Measurements from ENCODE around the gene GDPD5. TPM values are rescaled to one million over a fixed set of nuclear protein-coding genes. Genes with fewer than 3 reads are reported as not detected.

Gene GDPD5
- total RNA-seq, 1 experiment from 2014 or later: 7.8 TPM

DNA sequence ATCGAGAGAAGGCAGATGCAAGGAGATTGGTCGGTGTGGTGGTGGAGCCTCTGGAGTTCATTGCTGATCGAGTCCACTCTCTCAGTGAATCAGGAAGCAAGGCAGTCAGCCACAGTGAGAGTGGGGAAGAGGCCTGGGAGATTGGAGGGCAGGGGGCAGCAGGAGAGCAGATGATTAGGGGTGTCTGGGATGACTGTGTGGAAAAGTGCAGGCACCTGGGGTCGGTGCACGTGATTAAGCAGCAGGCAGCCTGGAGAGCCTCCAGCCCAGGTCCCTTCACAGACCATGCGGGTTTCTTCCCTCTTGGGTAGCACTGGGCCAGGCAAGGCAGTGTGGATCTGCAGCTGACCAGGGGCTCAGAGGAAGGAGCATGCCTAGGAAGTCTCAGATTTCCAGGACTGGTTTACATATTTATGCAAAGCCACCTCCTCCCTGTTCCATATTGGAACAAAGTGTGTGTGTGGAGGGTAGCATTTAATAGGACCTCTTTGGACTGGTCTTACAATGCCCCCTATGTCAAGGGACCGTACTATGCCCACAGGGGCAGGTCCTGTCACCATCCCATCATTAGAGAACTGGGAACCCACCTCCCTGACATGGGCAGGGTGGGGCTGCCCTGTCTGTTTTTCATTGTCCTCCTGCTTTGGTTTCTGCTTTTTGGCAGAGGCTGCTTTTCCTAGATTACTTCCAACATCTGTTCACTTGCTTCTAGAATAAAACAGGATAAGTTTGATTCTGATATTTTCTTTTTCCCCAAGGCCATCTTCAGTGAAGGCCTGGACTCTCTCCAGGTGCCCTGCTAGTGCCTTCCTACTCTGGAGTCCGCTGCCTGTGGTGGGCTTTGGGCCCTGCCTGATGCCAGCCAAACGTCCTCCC lies 14.0 kb upstream of the GDPD5 start:
- no peak overlapping the region for H3K18ac ChIP-seq (ENCODE audit: insufficient read length, low read depth, low read length)

More for the DNA sequence above, 14.0 kb upstream of the GDPD5 start:
- Mint-ChIP-seq H3K9me3 (no peaks in the 10 kb centered on the region), H3K4me3 (no peak overlapping the region), H3K4me1 (peaks cover 10 to 16% of the 10 kb centered on the region in 2 experiments), H3K36me3 (ENCODE audit: insufficient read depth in 1 of 3, low read depth in 3 of 3) (no peaks in the 10 kb centered on the region), H3K27me3 (ENCODE audit: low read depth) (peaks cover 6% of the 10 kb centered on the region), H3K27ac (peak overlapping the region in 1 of 3 experiments; percentile 11; a peak in 3 of 7 replicates)
- Histone ChIP-seq H2AK5ac (ENCODE audit: insufficient read length, low read length) (no peak overlapping the region), H3K27ac (ENCODE audit: insufficient read length, low read depth, low read length) (no peak overlapping the region), H3K4ac (ENCODE audit: low read depth, low read length) (no peak overlapping the region), H3K23me2 (ENCODE audit: insufficient read length, low read depth, low read length, poor library complexity, severe bottlenecking) (no peaks in the 10 kb centered on the region), H4K91ac (ENCODE audit: insufficient read length, low read depth, low read length) (no peak overlapping the region), H3K4me1 (ENCODE audit: insufficient read depth, low read length) (no peaks in the 10 kb centered on the region), H3K9ac (ENCODE audit: extremely low read depth, insufficient read length, low read length) (no peak overlapping the region), H2BK12ac (ENCODE audit: insufficient read length, low read depth, low read length) (no peak overlapping the region), H3K23ac (ENCODE audit: insufficient read length, low read depth, low read length) (no peak overlapping the region), H2BK5ac (ENCODE audit: insufficient read length, low read length) (no peak overlapping the region), H3K9me3 (ENCODE audit: control insufficient read depth, low read depth, low read length) (no peaks in the 10 kb centered on the region), H3K4me2 (ENCODE audit: insufficient read depth, insufficient read length, low read length) (no peak overlapping the region), H2AFZ (ENCODE audit: low read length) (no peak overlapping the region), H3K79me2 (ENCODE audit: insufficient read depth, low read length) (no peaks in the 10 kb centered on the region), H4K20me1 (ENCODE audit: control insufficient read depth, insufficient read depth, insufficient read length) (no peaks in the 10 kb centered on the region), H2BK15ac (ENCODE audit: low read depth, low read length) (no peak overlapping the region), H3K14ac (ENCODE audit: insufficient read depth, low read length) (no peak overlapping the region), H4K8ac (replicated peaks; ENCODE audit: insufficient read length, low read depth, low read length) (no peak overlapping the region), H3K79me1 (ENCODE audit: insufficient read depth, low read depth, low read length, poor library complexity, severe bottlenecking) (no peaks in the 10 kb centered on the region), H3T11ph (ENCODE audit: low read length) (no peak overlapping the region), H3K56ac (ENCODE audit: insufficient read length, low read depth, low read length) (no peak overlapping the region), H2BK20ac (ENCODE audit: low read depth, low read length, poor library complexity, severe bottlenecking) (no peak overlapping the region), H4K5ac (ENCODE audit: insufficient read length, low read depth, low read length) (no peak overlapping the region), H3K27me3 (ENCODE audit: insufficient read depth, low read length) (no peaks in the 10 kb centered on the region), H2BK120ac (ENCODE audit: low read depth, low read length, poor library complexity, severe bottlenecking) (no peak overlapping the region)
- TF ChIP-seq, protein P1, sequence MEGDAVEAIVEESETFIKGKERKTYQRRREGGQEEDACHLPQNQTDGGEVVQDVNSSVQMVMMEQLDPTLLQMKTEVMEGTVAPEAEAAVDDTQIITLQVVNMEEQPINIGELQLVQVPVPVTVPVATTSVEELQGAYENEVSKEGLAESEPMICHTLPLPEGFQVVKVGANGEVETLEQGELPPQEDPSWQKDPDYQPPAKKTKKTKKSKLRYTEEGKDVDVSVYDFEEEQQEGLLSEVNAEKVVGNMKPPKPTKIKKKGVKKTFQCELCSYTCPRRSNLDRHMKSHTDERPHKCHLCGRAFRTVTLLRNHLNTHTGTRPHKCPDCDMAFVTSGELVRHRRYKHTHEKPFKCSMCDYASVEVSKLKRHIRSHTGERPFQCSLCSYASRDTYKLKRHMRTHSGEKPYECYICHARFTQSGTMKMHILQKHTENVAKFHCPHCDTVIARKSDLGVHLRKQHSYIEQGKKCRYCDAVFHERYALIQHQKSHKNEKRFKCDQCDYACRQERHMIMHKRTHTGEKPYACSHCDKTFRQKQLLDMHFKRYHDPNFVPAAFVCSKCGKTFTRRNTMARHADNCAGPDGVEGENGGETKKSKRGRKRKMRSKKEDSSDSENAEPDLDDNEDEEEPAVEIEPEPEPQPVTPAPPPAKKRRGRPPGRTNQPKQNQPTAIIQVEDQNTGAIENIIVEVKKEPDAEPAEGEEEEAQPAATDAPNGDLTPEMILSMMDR (conservative IDR thresholded peaks at IDR 0.05): no peak
- DNase-seq: no peak
- WGBS (ENCODE audit: extremely low coverage, insufficient read length, low lambda C conversion rate): no CpG with 5 or more reads among the region's 9 CpGs
